ENCODE data around the gene KLF1. TPM values are rescaled to one million over a fixed set of nuclear protein-coding genes. Genes with fewer than 3 reads are reported as not detected.
"Not testable (repeated sequence)": the region's sequence is repeated elsewhere in the genome, so short reads cannot be mapped to it uniquely, and the experiment has no call there.

The KLF1 gene
- polyA plus RNA-seq, 1 donor from 2014 or later, result not detected

DNA sequence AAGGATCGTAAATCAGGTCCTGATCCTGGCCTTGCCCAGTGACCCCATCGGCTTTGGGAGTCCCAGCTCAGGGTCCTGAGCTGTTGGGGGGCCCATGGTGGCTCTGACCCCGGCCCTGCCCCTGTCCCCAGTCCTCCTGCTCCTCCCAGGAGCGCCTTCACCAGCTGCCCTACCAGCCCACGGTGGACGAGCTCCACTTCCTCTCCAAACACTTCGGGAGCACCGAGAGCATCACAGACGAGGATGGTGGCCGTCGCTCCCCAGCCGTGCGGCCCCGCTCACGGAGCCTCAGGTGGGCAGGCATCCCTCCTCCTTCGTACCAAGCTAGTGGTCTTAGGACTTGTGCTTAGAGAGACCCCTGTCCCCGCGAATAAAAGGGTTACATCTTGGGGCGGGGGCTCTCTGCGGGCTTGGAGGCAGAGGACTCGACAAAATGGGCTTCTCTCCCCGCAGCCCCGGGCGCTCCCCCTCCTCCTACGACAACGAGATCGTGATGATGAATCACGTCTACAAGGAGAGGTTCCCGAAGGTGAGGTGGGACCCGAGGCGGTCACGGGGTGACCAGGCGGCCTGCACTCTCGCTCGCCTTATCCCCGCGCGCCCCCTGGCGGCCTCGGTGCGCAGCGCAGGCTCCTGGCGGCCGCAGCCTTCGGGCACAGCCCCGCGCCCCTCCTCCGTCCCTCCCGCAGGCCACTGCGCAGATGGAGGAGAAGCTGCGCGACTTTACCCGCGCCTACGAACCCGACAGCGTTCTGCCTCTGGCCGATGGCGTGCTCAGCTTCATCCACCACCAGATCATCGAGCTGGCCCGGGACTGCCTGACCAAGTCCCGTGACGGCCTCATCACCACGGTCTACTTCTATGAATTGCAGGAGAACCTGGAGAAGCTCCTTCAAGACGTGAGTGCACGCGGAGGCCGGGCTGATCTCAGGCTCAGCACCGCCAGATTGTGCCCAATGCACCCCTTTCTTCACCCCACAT is 39.6 kb downstream of the KLF1 start:
- Histone ChIP-seq H3K9me2 (ENCODE audit: insufficient read depth, low read length) (no peaks in the 10 kb centered on the region), H3F3A (ENCODE audit: insufficient read depth, low read length, poor library complexity, severe bottlenecking) (no peaks in the 10 kb centered on the region), H2AFZ (ENCODE audit: low read depth, low read length) (no peak overlapping the region), H3K4me3 (ENCODE audit: low read length) (no peak overlapping the region), H3K4me2 (ENCODE audit: low read length) (no peak overlapping the region), H4K20me1 (ENCODE audit: insufficient read depth) (peaks cover 10% of the 10 kb centered on the region), H3K27ac (ENCODE audit: low read length) (no peak overlapping the region), H3K9me3 (ENCODE audit: low read length) (no peaks in the 10 kb centered on the region), H3K79me2 (replicated peaks; ENCODE audit: insufficient read depth, low read length) (peaks cover 6% of the 10 kb centered on the region), H3K36me3 (ENCODE audit: insufficient read depth, low read length) (peaks cover 15% of the 10 kb centered on the region), H3K9ac (ENCODE audit: low read length) (no peak overlapping the region), H3K27me3 (ENCODE audit: insufficient read depth, low read depth, low read length) (no peaks in the 10 kb centered on the region)
- TF ChIP-seq SMC3 (conservative IDR thresholded peaks at IDR 0.05; ENCODE audit: poor library complexity), result peak; percentile 77
- TF ChIP-seq EP300 (conservative IDR thresholded peaks at IDR 0.05; ENCODE audit: poor library complexity, severe bottlenecking), result no peak
- TF ChIP-seq, protein P1, sequence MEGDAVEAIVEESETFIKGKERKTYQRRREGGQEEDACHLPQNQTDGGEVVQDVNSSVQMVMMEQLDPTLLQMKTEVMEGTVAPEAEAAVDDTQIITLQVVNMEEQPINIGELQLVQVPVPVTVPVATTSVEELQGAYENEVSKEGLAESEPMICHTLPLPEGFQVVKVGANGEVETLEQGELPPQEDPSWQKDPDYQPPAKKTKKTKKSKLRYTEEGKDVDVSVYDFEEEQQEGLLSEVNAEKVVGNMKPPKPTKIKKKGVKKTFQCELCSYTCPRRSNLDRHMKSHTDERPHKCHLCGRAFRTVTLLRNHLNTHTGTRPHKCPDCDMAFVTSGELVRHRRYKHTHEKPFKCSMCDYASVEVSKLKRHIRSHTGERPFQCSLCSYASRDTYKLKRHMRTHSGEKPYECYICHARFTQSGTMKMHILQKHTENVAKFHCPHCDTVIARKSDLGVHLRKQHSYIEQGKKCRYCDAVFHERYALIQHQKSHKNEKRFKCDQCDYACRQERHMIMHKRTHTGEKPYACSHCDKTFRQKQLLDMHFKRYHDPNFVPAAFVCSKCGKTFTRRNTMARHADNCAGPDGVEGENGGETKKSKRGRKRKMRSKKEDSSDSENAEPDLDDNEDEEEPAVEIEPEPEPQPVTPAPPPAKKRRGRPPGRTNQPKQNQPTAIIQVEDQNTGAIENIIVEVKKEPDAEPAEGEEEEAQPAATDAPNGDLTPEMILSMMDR (IDR thresholded peaks at IDR 0.05; ENCODE audit: poor library complexity, severe bottlenecking), result peak; percentile 93
- peak; percentile 17 for TF ChIP-seq MXI1 (conservative IDR thresholded peaks at IDR 0.05; ENCODE audit: poor library complexity, severe bottlenecking)
- TF ChIP-seq EZH2 (IDR thresholded peaks at IDR 0.05; ENCODE audit: borderline replicate concordance, insufficient read depth, low read length, poor library complexity, severe bottlenecking), result no peak
- peak; percentile 86 for TF ChIP-seq RAD21 (conservative IDR thresholded peaks at IDR 0.05)

DNA sequence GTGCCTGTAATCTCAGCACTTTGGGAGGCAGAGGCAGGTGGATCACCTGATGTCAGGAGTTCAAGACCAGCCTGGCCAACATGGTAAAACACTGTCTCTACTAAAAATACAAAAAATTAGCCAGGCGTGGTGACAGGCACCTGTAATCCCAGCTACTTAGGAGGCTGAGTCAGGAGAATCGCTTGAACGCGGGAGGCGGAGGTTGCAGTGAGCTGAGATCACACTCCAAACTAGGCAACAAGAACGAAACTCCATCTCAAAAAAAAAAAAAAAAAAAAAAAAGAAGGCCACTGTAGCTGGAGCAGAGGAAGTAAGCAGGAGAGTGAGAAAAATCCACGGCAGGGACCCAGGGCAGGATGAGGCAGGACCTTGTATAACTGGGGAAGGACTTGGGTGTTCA is 40.4 kb downstream of the KLF1 start:
- not testable (repeated sequence) for H3K9ac ChIP-seq (ENCODE audit: low read length); H3K27me3 ChIP-seq (ENCODE audit: insufficient read depth, low read depth, low read length); H3K9me3 ChIP-seq (ENCODE audit: low read length); H3F3A ChIP-seq (ENCODE audit: insufficient read depth, low read length, poor library complexity, severe bottlenecking); H3K36me3 ChIP-seq (ENCODE audit: insufficient read depth, low read length); H3K27ac ChIP-seq (ENCODE audit: low read length); H3K4me2 ChIP-seq (ENCODE audit: low read length); H3K9me2 ChIP-seq (ENCODE audit: insufficient read depth, low read length); H3K4me3 ChIP-seq (ENCODE audit: low read length); H2AFZ ChIP-seq (ENCODE audit: low read depth, low read length)
- peaks cover 13% of the 10 kb centered on the region for H3K79me2 ChIP-seq (replicated peaks; ENCODE audit: insufficient read depth, low read length)
- peaks cover 14% of the 10 kb centered on the region for H4K20me1 ChIP-seq (ENCODE audit: insufficient read depth)

DNA sequence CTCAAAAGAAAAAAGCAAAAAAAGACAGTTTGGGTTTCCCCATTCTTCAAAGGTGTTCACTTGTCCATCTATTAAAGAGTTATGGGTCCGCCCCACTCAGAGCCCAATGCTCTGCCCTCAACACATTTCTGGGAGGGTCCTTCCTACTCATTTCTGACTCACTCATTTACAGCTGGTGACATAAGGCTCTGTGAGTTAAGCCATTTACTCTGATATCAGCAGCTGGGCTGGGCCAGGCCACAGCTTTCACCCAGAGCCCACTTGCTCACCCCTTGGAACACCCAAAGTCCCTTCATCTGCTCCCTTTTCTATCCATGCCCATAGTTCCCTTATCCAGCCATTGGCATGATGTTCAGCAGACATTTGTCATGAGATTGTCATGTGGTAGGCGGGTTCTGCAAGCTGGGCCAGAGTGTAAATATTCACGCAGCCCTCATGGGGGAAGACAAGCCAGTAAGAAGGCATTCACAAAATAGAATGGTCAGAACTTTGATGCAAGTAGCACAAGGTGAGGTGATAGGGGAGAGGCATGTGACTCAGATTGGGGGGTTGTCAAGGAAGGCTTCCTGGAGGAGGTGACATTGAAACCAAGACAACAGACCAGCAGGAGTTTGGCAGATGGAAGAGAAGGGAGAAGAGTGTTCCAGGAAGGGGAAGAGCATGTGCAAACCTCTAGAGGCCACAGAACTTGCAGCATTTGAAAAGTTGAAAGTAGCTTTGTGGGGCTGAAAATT is 42.8 kb downstream of the KLF1 start:
- TF ChIP-seq, protein P2, sequence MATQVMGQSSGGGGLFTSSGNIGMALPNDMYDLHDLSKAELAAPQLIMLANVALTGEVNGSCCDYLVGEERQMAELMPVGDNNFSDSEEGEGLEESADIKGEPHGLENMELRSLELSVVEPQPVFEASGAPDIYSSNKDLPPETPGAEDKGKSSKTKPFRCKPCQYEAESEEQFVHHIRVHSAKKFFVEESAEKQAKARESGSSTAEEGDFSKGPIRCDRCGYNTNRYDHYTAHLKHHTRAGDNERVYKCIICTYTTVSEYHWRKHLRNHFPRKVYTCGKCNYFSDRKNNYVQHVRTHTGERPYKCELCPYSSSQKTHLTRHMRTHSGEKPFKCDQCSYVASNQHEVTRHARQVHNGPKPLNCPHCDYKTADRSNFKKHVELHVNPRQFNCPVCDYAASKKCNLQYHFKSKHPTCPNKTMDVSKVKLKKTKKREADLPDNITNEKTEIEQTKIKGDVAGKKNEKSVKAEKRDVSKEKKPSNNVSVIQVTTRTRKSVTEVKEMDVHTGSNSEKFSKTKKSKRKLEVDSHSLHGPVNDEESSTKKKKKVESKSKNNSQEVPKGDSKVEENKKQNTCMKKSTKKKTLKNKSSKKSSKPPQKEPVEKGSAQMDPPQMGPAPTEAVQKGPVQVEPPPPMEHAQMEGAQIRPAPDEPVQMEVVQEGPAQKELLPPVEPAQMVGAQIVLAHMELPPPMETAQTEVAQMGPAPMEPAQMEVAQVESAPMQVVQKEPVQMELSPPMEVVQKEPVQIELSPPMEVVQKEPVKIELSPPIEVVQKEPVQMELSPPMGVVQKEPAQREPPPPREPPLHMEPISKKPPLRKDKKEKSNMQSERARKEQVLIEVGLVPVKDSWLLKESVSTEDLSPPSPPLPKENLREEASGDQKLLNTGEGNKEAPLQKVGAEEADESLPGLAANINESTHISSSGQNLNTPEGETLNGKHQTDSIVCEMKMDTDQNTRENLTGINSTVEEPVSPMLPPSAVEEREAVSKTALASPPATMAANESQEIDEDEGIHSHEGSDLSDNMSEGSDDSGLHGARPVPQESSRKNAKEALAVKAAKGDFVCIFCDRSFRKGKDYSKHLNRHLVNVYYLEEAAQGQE (IDR thresholded peaks at IDR 0.05; ENCODE audit: borderline replicate concordance), result no peak
- TF ChIP-seq EP300 (conservative IDR thresholded peaks at IDR 0.05; ENCODE audit: poor library complexity, severe bottlenecking), result no peak
- Histone ChIP-seq H3K9ac (ENCODE audit: low read length) (no peak overlapping the region), H4K20me1 (ENCODE audit: insufficient read depth) (peaks cover 16% of the 10 kb centered on the region), H3F3A (ENCODE audit: insufficient read depth, low read length, poor library complexity, severe bottlenecking) (no peaks in the 10 kb centered on the region), H3K79me2 (replicated peaks; ENCODE audit: insufficient read depth, low read length) (peaks cover 28% of the 10 kb centered on the region), H3K9me2 (ENCODE audit: insufficient read depth, low read length) (no peaks in the 10 kb centered on the region), H3K27me3 (ENCODE audit: insufficient read depth, low read depth, low read length) (no peaks in the 10 kb centered on the region), H3K9me3 (ENCODE audit: low read length) (no peaks in the 10 kb centered on the region), H3K36me3 (ENCODE audit: insufficient read depth, low read length) (peaks cover 9% of the 10 kb centered on the region), H3K4me3 (ENCODE audit: low read length) (no peak overlapping the region), H3K27ac (ENCODE audit: low read length) (no peak overlapping the region), H3K4me2 (ENCODE audit: low read length) (no peak overlapping the region), H2AFZ (ENCODE audit: low read depth, low read length) (no peak overlapping the region)
